NCI-H187 (cell line): ENCODE results near the gene ADGRG2.
"Not testable (repeated sequence)": the region's sequence is repeated elsewhere in the genome, so short reads cannot be mapped to it uniquely, and the experiment has no call there.

Experiments
- DNase-seq, 2 experiments: peaks; one replicate each; lab custom pipeline; 2025; lab: John Stamatoyannopoulos, UW

ADGRG2 gene

DNA sequence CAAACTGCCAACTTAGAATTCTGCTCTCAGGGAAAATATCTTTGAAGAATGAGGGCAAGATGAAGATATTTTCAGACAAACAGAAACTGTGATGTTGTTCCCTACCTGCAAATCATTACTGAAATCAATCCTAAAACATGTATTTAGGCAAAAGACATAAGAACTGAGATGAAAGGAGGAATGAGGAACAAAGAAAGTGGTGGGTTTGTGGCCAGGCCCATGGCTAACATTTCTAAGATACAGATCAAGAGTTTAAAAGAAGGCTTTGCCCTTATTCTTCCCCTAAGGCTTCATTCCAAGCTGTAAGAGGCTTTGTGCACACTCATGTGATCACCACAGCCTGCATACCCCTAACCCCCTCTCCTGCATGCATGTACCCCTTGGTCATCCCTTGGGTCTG, 46.5 kb downstream of the ADGRG2 start:
- DNase-seq: no peak

DNA sequence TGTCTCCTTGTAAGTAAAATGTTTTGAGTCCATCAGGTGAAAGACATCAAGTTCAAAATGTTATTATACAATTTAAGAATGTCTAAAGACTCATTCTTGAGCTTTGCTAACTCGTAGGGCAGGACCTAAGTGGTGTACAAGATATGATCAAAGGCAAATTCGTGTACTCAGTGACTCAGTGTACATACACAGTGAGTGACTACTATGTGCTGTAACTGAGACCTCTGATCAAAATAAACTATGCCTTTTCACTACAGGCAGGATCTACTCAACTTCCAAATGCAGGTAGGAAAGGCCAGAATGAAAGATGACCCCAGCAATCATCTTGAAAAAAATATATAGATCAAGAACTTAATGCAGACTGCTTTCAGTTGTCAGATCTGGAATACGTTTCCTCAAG, 49.9 kb downstream of the ADGRG2 start:
- DNase-seq: no peak

DNA sequence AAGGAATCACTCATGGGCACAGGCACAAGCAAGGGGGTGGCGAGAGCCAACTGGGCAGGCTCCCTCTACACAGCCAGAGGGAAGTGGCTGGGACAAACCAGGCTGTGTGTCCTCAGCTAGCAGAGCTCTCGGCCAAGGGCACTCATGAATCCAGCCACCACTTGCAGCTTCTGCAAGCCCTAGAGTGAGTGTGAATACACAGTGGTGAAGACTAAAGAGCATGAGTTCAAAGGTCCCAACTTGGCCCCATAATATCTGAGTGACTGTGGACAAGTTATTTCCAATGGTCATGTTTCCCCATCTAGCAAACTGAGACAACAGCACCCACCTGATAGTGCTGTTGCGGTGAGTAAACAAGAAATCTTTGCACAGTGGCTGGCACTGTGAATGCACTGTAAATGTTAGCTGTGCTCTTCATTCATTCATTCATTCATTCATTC, 51.7 kb downstream of the ADGRG2 start:
- no peak for DNase-seq

DNA sequence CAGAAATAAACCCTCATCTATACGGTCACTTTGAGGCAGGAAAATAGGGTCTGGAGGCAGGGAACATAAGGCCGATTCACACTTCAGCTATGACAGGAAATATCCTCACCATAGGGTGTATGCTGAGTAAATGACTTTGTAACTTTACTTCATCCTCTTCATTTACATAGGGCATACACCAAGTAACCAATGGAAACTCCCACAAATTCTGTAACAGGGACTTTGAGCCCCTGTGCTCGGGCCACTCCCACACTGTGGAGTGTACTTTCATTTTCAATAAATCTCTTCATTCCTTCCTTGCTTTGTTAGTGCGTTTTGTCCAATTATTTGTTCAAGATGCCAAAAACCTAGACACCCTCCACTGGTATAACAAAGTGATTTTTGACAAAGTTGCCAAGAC, 55.3 kb downstream of the ADGRG2 start:
- not testable (repeated sequence) for DNase-seq

DNA sequence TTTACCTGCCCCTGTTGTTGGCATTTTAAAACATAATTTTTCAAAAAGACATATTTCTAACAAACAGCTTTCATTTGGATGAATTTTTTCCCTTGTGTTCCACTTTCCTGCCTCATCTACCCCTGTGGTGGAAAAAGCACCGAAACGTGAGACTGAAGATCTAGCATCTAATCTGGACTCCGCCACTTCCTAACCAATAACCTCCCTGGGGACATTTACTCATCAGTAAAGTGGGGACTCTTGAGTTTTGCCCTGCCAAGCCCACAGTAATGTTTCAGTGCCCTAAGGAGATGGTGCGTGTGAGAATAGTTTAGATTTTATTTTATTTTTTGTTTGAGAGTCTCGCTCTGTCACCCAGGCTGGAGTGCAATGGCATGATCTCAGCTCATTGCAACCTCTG, 56.7 kb downstream of the ADGRG2 start:
- DNase-seq: no peak

DNA sequence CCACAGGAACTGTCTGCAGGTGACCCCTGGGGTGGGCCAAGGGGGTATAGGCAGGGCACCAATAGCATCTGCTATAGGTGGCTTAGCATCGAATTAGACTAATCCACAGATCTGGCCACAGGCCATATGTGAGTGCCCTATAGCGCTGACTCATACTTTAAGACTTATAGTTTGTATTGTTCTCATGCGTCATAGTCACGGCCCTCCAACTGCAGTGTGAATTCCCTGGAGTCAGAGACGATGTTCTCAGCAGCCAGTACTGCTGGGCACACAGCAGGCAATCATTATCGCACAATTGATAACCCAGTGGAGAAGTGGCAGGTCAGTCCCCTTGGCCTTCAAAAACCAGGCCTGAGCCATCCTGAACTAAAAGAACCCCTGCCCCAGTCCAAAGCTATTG, 58.1 kb downstream of the ADGRG2 start:
- DNase-seq: no peak

DNA sequence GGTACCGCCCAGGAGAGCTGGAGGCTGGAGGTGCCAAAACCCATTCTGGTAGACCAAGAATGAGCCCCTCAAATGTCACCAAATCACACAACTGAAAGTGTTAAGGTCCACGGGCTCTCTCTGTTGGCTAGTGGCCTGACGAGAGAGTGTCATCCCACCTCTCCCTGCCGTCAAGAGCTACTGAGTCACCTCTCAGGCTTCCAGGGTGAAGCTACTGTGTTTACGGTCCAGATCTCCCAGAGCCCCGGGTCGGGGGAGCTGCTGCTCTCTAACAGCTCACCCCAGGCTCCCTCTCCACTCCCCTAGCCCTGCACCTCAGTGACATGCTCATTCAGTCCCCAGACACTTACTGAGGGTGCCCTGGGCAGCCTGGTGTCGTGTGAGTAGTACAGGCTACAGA, 59.2 kb downstream of the ADGRG2 start:
- DNase-seq: no peak

DNA sequence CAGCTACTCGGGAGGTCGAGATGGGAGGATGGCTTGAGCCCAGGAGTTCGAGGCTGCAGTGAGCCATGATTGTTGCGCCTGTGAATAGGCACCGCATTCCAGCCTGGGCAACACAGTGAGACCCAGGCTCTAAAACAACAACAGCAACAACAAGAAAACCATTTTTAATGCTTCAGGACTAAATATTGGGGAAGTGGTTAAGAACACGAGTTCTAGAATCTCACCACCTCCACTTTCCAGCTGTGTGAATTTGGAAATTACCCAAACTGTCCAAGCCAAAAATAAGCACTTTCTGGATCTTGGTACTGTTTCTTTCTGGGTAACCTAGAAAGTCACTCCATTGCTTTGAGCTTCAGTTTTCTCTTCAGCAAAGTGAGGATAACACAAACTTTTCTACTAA, 63.2 kb downstream of the ADGRG2 start:
- no peak for DNase-seq

DNA sequence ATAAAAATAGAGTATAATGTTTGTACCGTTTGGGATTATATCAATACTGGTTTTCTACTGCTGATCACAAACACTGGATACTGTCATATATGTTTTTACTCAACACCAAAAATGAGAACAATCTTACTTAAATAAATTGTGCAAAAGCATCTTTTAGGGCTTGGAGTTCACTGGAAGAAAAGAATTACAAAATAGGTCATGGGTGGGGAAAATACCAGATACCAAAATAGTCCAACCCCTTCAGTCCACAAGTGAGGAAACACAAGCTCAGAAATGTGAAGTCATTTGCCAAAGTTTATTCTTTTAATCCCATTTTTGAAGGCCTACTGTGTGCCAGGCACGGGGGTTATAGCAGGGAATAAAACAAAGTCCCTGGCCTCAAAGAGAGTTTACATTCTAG, 64.4 kb downstream of the ADGRG2 start:
- no peak for DNase-seq

DNA sequence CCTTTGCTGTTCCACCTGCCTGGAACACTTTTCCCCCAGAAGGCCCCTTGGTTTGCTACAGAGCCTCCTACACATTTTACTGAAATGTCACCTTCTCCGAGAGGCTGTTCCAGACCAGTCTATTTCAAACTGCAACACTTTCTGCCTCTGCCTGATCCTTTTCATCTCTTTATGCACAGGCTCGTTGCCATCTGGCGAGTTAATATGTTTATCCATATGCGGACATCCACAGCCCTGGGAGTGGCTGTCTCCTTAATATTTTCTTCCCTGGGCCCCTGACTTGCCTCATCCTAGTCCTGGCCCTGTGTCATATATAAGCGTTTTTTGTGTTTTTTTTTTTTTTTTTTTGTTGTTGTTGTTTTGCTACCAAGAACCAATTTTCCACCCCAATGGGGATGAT, 73.2 kb downstream of the ADGRG2 start:
- no peak for DNase-seq

DNA sequence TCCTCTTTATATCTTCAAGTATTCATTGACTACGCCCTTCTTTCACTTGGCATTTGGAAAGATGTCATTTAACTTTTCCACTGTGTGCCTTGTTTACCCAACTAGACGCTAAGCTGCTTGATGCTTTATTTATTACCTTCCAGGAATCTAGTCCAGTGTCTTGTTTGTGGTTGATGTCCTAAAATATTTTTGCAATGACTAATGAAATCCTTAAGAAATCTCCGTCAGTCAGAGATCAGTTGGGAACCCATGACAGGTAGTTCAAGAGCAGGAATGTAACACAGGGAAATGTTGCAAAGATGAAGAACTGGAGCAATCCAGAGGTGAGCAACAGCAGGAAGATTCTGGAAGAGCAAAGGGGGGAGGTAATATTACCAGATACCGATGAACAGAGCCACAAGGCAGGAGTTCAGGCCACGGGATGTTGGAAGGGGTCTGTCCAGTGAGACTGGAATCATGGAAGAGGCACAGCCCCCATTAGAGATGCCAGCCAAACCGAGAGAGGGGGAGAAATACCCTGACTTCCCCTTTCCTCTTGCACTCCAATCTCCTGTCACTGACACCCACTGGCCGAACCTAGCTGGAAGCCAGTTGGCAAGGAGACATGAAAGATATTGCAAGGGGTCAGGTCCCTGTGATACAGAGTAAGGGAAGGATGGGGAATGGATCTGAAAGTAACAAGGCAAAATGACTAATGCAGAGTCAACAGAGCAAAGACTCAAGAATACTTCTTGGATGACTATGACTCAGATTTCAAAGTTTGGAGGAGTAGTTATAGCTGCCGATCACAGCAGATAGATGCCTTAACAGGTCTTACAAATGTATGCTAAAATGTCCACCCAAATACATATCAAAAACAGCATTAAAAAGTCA, 75.7 kb downstream of the ADGRG2 start:
- no peak for DNase-seq

DNA sequence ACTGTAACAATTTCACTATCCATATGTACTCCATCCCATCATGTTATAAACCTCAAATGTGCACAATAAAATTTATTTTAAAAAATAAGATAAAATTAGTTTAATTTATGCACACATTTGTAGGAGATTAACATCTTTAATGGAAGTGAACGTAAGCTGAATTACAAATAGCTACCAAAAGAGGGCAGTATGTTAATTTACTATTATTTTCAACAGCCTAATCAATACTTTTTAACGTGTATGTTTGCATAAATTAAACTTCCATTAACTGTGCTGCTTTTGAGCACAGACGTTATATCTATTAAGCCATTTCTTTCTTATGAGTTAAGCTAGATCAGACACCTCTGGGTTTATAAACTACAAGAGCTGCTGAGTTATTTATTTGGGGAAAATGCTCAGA, 81.9 kb downstream of the ADGRG2 start:
- no peak for DNase-seq

DNA sequence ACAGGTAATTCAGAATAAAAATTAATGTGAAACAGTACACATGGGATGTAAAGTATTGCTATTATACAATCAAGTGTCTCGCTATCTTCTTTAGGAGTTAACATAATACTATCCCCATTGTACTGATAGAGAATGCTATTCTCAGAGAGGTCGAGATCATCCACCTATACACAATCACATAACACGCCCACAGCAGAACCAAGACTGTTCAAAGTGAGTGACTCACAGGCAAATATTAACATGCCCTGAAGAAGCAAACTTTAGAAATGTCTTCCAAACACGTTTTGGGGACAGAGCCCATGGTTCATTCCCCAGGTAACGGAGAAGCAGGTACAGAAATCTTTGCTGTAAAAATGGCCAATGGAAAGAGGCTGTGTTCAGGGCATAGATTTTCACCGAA, 88.2 kb downstream of the ADGRG2 start:
- no peak for DNase-seq

DNA sequence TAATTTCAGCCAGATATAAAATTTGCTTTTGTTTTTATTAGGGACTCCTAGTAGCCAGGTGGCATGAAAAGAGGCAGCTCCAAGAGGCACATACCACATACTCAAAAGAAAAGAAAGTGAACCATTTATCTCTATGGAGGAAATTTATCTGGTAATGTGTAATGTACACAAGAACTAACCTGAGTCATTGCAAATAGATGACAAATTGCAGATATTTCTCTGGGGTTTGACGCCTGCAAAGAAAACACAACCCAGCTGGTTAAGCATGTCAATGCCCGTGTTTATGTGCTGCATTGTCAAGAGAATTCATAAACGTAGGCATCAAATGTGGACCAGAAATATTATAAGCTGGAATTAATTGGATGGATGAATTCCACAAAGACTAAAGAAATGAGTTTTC, 91.5 kb downstream of the ADGRG2 start:
- DNase-seq: no peak

DNA sequence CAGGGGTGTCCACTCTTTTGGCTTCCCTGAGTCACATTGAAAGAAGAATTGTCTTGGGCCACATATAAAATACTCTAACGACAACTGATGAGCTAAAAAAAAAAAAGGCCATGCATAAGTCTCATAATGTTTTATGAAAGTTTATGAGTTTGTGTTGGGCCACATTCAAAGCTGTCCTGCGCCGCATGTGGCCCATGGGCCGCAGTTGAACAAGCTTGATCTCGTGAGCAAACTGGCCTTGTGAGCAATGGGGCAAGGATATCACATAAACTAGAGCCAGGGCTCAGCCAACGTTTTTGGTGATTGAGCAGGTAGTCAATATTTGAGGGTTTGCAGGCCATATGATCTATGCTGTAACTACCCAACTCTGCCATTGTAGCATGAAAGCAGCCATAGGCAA, 93.7 kb downstream of the ADGRG2 start:
- no peak for DNase-seq

DNA sequence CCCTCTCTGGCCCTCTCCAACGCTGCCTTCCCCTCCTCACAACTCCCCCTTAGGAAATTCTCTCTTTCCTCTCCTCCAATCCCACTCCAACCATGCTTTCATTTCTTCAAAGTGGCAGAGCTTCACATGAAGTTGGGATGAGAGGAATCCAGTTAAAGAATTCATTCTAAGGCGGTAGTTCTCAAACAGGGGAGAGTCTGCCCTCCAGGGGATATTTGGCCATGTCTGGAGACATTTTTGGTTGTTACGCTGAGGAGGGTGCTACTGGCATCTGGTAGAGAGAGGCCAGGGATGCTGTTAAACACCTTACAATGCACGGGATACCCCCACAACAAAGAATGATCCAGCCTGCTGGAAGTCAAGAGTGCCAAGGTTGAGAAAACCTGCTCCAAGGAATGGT, 97.9 kb downstream of the ADGRG2 start:
- DNase-seq: no peak

DNA sequence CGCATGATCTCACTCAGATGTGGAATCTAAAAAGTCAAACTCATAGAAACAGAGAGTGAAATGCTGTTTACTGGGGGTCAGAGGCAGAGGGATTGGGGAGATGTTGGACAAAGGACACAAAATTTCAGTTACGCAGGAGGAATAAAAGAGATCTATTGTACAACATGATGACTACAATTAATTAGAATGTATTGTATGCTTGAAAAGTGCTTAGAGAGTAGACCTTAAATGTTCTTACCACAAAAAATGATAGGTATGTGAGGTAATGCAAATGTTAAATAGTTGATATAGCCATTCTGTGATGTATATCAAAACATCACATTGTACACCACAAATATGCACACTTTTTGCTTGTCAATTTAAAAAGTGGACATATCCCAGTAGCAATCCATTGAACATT, 102.3 kb downstream of the ADGRG2 start:
- DNase-seq: no peak

DNA sequence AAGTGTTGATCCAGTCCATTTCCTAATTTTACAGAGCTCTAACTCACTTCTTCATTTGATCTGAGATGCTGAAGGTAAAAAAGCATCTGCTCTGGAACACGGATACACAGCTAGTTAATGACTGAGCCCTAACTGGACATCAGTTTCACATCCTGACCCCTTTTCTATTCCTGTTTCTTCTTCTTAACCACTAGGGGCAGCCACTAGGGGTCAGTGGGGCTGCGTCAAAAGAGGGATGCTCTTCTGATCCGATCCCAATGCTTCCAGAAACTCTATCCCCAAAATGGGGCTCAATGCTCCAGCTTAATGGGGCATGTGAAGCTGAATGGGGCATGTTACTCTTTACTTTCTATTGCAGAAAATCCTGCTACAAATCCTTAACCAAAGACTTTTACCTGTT, 105.0 kb downstream of the ADGRG2 start:
- DNase-seq: no peak

DNA sequence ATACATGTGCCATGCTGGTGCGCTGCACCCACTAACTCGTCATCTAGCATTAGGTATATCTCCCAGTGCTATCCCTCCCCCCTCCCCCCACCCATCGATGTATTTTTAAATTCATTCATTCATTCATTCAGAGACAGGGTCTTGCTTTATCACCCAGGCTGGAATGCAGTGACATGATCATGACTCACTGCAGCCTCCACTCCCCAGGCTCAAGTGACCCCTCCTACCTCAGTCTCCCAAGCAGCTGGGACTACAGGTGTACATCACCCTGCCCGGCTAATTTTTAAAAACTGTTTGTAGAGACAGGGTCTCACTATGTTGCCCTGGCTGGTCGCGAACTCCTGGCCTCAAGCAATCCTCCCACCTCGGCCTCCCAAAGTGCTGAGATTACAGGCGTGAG, 105.7 kb downstream of the ADGRG2 start:
- not testable (repeated sequence) for DNase-seq

DNA sequence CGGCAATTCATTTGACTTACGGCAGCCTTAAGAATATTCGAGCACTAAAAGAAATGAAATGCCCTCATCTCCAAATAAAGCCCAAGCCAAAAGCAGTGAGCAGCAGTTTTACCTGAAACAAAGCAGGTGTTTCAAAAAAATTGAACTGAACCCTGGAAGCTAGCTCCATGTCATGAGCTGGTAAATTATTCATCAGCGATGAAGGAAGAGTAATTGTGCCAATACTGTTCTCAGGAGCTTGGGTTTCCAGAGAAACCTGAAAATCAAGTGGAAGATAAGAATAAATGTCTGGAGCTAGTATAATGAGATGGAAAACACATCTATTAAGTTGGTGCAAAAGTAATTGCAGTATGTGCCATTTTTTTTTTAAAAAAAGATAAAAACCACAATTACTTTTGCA, 114.4 kb downstream of the ADGRG2 start:
- DNase-seq: no peak

DNA sequence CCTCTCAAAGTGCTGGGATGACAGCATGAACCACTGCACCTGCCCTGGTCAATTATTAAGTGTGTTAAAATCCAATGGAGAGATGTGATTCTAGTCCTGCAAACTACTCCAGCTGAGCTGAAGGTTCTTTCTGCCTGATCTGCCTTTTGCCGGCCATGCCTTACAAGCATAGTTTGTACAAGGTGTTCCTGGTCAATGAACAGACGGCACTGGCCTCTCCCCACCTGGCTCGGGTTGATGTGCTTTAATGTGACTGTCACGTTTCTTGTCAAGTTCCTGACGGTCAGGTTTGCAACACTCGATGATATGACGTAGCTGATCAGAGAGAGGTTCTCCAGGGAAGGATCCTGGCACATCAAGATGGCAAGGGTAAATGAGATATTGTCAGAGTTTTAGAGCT, 115.3 kb downstream of the ADGRG2 start:
- DNase-seq: no peak

DNA sequence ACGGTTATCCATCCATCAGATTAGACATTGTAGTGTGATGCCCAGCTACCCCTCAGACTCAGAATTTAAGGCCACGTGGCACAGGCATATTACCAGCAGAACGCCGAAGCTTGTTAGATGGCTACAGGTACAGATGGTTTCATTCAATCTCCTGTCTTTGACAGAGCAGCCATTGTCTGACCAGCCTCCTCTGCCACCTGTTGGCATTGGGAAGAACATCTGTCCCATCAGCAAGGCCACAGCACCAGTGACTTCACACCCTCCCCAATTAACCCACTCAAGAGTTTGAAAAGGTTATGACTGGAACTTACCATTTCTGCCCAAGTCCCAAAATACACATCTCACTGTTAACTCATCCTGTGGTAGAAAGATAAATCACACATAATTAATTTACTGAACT, 116.4 kb downstream of the ADGRG2 start:
- DNase-seq: no peak

DNA sequence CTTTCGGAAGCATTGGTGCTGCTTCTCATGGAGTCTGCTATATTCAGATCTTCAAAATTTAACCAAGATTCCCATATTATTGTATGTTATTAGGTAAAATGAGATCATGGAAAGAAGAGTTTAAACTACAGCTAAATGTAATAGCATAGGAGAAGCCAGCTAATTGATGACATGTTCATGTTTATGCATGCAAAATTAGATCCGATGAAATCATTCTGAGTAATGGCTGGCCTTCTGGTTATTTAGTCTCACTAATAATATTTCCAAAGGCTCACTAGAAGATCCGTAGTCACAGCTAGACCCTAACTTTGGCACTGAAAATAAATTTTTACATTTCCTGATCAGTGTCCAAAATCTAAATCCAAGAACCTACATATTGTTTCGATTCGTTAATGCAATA, 118.5 kb downstream of the ADGRG2 start:
- no peak for DNase-seq

DNA sequence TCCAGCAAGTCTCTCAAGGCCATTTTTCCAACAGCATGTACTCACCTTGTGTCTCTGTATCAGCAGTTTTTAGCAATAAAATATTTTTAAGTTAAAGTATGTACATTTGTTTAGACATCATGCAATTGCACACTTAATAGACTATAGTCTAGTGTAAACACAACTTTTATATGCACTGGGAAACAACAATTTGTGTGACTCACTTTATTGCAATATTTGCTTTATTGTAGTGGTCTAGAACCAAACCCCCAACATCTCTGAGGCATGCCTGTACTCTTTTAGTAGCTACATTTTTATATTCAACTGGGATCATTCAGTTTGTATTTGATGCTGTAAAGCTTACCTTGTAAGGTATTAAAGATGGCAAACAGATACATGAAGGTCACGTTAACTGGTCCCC, 123.6 kb downstream of the ADGRG2 start:
- no peak for DNase-seq
